GM23248 (cell line): ENCODE data around the gene PRR27.

Source experiments
- EZH2 ChIP-seq: fragments of 200-600 bp; sonication (generic); IDR thresholded peaks from 2 replicates; pipeline ENCODE4 v1.6.1; 2018; ENCODE audit warnings: antibody characterized with exemption, mild to moderate bottlenecking; ENCODE audit not compliant: insufficient read depth, poor library complexity, severe bottlenecking
- EZH2phosphoT487 ChIP-seq: fragments of 200-600 bp; sonication (generic); IDR thresholded peaks from 2 replicates; pipeline ENCODE4 v1.6.1; 2018; ENCODE audit warnings: antibody characterized with exemption, moderate library complexity, mild to moderate bottlenecking, low read depth; ENCODE audit not compliant: insufficient read depth

DNA sequence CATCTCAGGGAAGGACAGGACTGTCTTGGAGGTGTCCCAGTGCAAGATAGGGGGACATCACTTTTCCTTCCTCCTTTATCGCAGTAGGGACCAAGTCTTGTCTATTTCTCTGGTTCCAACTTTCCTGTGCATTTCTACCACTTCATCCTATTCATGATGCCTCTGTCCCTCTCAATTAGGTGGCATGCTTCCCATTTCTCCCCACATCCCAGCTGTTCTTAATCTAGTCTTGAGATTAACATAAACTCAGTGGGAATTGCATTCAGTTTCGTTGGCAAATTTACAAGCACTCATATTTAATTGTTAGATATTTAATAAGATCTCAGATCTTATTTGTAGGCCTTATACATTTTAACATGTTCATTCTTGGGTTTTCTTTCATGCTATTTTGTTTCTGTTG lies 25.8 kb downstream of the PRR27 start:
- no peak for TF ChIP-seq EZH2
- no peak for TF ChIP-seq EZH2phosphoT487
